Measurements from ENCODE around the gene KTN1. TPM values are rescaled to one million over a fixed set of nuclear protein-coding genes. Genes with fewer than 3 reads are reported as not detected.
A peak's percentile ranks its signal among the peaks of the same experiment; 100 is the strongest.

The KTN1 gene
- total RNA-seq, 1 donor from 2014 or later, result 179 TPM

DNA sequence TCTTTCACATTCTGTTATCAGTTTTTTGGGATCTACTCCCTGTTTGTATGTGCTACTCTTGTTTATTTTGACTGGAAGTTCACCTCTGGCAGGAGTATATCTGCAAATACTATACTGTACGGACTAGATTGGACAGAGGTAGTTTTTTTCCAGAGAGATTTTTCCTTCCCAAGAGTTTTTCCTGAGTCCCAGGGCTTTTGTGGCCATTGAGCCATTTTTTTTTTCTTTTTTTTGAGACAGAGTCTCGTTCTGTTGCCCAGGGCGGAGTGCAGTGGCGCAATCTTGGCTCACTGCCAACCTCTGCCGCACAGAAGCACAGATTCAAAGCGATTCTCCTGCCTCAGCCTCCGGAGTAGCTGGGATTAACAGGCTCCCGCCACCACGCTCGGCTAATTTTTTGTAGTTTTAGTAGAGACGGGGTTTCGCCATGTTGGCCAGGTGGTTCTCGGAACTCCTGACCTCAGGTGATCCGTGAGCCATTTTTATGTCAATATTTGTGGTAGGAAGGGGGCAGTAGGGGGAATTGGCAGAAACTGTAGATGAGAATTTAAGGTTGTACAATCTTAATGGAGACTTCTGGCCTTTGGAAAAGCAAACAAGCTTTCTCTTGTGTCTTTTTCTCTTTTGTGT lies 19.4 kb downstream of the KTN1 start:
- Histone ChIP-seq H3K27me3 (no peaks in the 10 kb centered on the region), H3K9me3 (no peaks in the 10 kb centered on the region), H3K27ac (no peak overlapping the region), H3K4me1 (no peaks in the 10 kb centered on the region), H3K4me3 (no peak overlapping the region), H3K36me3 (peaks cover 3% of the 10 kb centered on the region)
- TF ChIP-seq, protein P1, sequence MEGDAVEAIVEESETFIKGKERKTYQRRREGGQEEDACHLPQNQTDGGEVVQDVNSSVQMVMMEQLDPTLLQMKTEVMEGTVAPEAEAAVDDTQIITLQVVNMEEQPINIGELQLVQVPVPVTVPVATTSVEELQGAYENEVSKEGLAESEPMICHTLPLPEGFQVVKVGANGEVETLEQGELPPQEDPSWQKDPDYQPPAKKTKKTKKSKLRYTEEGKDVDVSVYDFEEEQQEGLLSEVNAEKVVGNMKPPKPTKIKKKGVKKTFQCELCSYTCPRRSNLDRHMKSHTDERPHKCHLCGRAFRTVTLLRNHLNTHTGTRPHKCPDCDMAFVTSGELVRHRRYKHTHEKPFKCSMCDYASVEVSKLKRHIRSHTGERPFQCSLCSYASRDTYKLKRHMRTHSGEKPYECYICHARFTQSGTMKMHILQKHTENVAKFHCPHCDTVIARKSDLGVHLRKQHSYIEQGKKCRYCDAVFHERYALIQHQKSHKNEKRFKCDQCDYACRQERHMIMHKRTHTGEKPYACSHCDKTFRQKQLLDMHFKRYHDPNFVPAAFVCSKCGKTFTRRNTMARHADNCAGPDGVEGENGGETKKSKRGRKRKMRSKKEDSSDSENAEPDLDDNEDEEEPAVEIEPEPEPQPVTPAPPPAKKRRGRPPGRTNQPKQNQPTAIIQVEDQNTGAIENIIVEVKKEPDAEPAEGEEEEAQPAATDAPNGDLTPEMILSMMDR (IDR thresholded peaks at IDR 0.05), result no peak
- ATAC-seq, result peak; percentile 33
- DNase-seq, result peak; percentile 68
- intact Hi-C loops (cut with DNase I), result no loop called here

DNA sequence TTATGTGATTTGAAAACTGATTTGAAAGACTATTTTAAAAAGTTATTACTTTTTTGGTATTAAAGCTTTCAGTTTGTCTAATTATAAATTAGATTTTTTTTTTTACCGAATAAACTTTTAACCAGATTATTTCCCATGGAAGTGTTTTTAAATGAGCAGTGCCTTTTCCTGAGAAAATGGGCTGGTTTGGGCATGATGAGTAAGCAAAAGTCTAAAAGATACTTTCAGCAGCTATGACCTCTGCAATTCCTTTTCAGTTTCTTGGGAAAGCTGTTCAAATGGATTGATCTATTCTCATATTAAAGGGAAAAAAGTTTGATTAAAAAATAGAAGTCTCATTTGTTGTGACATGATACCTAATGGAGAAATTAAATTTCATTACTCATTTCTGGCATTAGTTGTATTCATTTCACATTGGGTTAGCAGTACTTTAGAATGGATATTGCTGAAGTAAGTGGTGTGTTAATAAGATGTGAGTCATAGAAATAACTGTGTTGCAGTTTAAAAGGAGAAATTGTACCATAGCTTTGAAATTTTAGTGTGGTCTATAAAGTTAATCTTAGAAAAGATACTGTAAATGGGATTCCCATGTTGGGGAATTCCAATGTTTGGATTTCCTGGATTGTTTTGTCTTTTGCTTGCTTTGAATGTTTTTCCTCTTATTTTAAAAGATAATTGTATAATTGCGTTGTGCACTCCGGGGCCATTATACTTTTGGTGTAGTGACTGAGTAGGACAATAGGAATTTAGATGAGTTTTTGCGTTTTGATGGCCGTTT lies 21.0 kb downstream of the KTN1 start:
- Histone ChIP-seq H3K4me3 (no peak overlapping the region), H3K36me3 (peaks cover 4% of the 10 kb centered on the region), H3K27me3 (no peaks in the 10 kb centered on the region), H3K4me1 (peaks cover 9% of the 10 kb centered on the region), H3K9me3 (no peaks in the 10 kb centered on the region), H3K27ac (no peak overlapping the region)
- no peak for ATAC-seq
- DNase-seq, result no peak
- TF ChIP-seq, protein P1 (IDR thresholded peaks at IDR 0.05), result no peak
- intact Hi-C loops (cut with DNase I), result no loop called here

DNA sequence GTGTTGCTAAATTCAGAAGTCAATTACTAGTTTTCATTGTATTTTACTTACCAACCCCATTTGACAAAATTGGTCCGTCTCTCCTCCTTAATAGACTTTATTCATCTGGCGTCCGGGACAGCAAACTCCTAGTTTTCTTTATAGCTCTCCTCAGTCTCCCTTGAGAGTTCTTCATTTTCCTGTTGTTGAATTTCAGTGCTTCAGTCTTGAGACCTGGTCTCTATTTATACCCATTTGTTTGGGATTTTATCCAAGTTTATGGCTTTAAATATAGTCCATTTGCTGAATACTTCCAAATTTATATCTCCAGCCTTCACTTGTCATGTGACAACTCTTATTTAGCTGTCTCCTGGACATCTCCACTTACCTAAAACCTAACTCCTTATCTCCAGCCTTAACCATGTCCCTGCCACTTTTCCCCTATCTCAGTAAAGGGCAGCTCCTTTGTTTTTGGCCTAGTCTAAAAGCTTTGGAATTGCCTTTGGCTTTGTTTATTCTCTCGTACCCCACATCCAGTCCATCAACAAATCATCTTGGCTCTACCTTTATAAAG lies 23.5 kb downstream of the KTN1 start:
- H3K27ac ChIP-seq, result no peak overlapping the region
- intact Hi-C loops (cut with DNase I), result no loop called here
- no peaks in the 10 kb centered on the region for H3K9me3 ChIP-seq
- H3K4me3 ChIP-seq, result no peak overlapping the region
- TF ChIP-seq, protein P1 (IDR thresholded peaks at IDR 0.05), result no peak
- no peaks in the 10 kb centered on the region for H3K27me3 ChIP-seq
- peaks cover 12% of the 10 kb centered on the region for H3K4me1 ChIP-seq
- ATAC-seq (no peak), DNase-seq (no peak)
- peaks cover 4% of the 10 kb centered on the region for H3K36me3 ChIP-seq

DNA sequence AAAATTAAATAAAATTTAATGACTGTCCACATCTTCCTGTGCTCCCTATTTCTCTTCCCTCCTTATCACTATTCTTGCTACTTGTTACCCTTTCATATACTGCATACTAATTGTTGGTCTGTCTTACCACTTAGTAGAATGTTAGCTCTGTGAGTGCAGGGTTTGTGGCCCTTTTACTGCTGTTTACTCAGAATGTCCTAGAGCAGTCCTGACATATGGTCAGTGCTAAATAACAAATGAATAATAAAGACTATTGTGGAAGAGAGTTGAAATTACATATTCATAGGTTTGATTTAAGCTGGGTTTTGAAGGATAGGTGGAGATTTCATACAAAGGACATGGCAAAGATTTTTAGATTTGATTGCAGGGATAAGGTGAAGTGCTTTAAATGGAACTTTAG lies 24.5 kb downstream of the KTN1 start:
- Histone ChIP-seq H3K9me3 (no peaks in the 10 kb centered on the region), H3K4me3 (no peak overlapping the region), H3K36me3 (peaks cover 4% of the 10 kb centered on the region), H3K27ac (no peak overlapping the region), H3K27me3 (no peaks in the 10 kb centered on the region), H3K4me1 (peaks cover 12% of the 10 kb centered on the region)
- DNase-seq (no peak), ATAC-seq (no peak)
- intact Hi-C loops (cut with DNase I), result no loop called here
- TF ChIP-seq, protein P1 (IDR thresholded peaks at IDR 0.05), result no peak

DNA sequence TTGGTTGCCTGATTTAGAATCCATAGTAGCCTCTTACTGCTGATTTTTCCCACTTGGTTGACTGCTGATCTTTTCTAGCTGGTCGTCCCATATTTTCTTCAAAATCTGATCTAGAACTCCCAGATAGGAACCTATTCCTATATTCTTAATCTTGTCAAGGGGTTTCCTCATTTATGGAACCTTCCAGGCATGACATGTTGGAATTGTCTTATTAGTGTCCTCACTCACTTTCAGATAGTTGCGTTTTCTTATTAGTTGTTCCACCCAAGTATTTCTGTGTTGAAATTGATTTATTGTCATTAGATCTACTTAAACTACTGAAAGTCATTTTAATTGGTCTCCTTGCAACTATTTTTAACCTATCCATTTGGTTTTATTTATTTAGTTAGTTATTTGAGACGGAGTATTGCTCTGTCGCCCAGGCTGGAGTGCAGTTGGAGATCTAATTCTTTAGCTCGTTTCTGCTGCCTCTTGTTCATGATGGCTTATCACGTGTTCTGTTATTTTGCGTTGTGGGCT lies 25.0 kb downstream of the KTN1 start:
- H3K4me3 ChIP-seq, result no peak overlapping the region
- peaks cover 12% of the 10 kb centered on the region for H3K4me1 ChIP-seq
- H3K36me3 ChIP-seq, result peaks cover 4% of the 10 kb centered on the region
- no peak overlapping the region for H3K27ac ChIP-seq
- no peaks in the 10 kb centered on the region for H3K9me3 ChIP-seq
- DNase-seq, result no peak
- intact Hi-C loops (cut with DNase I), result no loop called here
- no peak for ATAC-seq
- TF ChIP-seq, protein P1 (IDR thresholded peaks at IDR 0.05), result no peak
- no peaks in the 10 kb centered on the region for H3K27me3 ChIP-seq

Data from upper lobe of right lung (tissue), 1 donor.